Activated CD4-positive, alpha-beta memory T cell treated with anti-CD3 and anti-CD28 coated beads for 36 hours (primary cell): ENCODE measurements around the gene MROH2B. TPM values are rescaled to one million over a fixed set of nuclear protein-coding genes. Genes with fewer than 3 reads are reported as not detected.

Source experiments
- CTCF ChIA-PET: fragments of 350-600 bp; sonication (Branson Sonifier 250); formaldehyde crosslinking; loops from one replicate; lab custom pipeline; 2021; ENCODE audit warnings: antibody characterized with exemption, inconsistent platforms; lab: Charles Lee
- POLR2A ChIA-PET: fragments of 350-600 bp; sonication (Branson Sonifier 250); formaldehyde crosslinking; loops from one replicate; lab custom pipeline; 2021; ENCODE audit warnings: antibody characterized with exemption; lab: Charles Lee
- DNase-seq: peaks from one replicate; pipeline ENCODE4 v3.0.0-alpha.2; 2020
- H3K27ac Mint-ChIP-seq: one replicate; pipeline ENCODE4 v1.8.0; 2021; ENCODE audit warnings: mixed read lengths
- H3K27me3 Mint-ChIP-seq: one replicate; pipeline ENCODE4 v1.8.0; 2021; ENCODE audit warnings: mixed read lengths
- H3K36me3 Mint-ChIP-seq: one replicate; pipeline ENCODE4 v1.8.0; 2021; ENCODE audit warnings: mixed read lengths
- H3K4me1 Mint-ChIP-seq: one replicate; pipeline ENCODE4 v1.8.0; 2021; ENCODE audit warnings: low read depth, mixed read lengths
- H3K4me3 Mint-ChIP-seq: one replicate; pipeline ENCODE4 v1.8.0; 2021; ENCODE audit warnings: mild to moderate bottlenecking, mixed read lengths
- H3K9me3 Mint-ChIP-seq: one replicate; pipeline ENCODE4 v1.8.0; 2021; ENCODE audit warnings: mixed read lengths
- intact Hi-C: fragments of 100-400 bp; cut with micrococcal nuclease; formaldehyde crosslinking; loops from one replicate; pipeline ENCODE4 v1.15.1; 2023
- total RNA-seq, 2 experiments: library from RNA; stranded (reverse); gene quantifications; one replicate each; pipeline ENCODE4 v1.2.3, GENCODE V29; 2021

The MROH2B gene
- total RNA-seq, 2 experiments from 2014 or later, result not detected

GRCh38 chr5:40985501-40985900, 85.6 kb downstream of the MROH2B start:
- POLR2A ChIA-PET, result no interaction called here

GRCh38 chr5:40984884-40985283, 86.3 kb downstream of the MROH2B start:
- Mint-ChIP-seq H3K36me3 (no peaks in the 10 kb centered on the region), H3K27ac (no peak overlapping the region), H3K27me3 (peaks cover 14% of the 10 kb centered on the region), H3K4me3 (no peak overlapping the region), H3K4me1 (no peaks in the 10 kb centered on the region), H3K9me3 (peaks cover 10% of the 10 kb centered on the region)
- intact Hi-C loops, result no loop called here
- ChIA-PET CTCF (no interaction called here), POLR2A (no interaction called here)
- DNase-seq, result no peak

More at GRCh38 chr5:40985501-40985900, 85.6 kb downstream of the MROH2B start:
- DNase-seq, result no peak
- peaks cover 14% of the 10 kb centered on the region for H3K27me3 Mint-ChIP-seq
- intact Hi-C loops, result no loop called here
- no peak overlapping the region for H3K4me3 Mint-ChIP-seq
- H3K9me3 Mint-ChIP-seq, result peaks cover 10% of the 10 kb centered on the region
- H3K36me3 Mint-ChIP-seq, result no peaks in the 10 kb centered on the region
- CTCF ChIA-PET, result no interaction called here
- no peak overlapping the region for H3K27ac Mint-ChIP-seq
- H3K4me1 Mint-ChIP-seq, result no peaks in the 10 kb centered on the region

- no peak for DNase-seq
- no peaks in the 10 kb centered on the region for H3K4me1 Mint-ChIP-seq
- no peak overlapping the region for H3K27ac Mint-ChIP-seq
- ChIA-PET POLR2A (no interaction called here), CTCF (no interaction called here)
- H3K36me3 Mint-ChIP-seq, result no peaks in the 10 kb centered on the region
- intact Hi-C loops, result no loop called here
- peaks cover 14% of the 10 kb centered on the region for H3K27me3 Mint-ChIP-seq
- no peak overlapping the region for H3K4me3 Mint-ChIP-seq
- peaks cover 10% of the 10 kb centered on the region for H3K9me3 Mint-ChIP-seq
Measured at GRCh38 chr5:40983781-40984180, 87.4 kb downstream of the MROH2B start.

- intact Hi-C loops, result no loop called here
- DNase-seq, result no peak
- Mint-ChIP-seq H3K36me3 (no peaks in the 10 kb centered on the region), H3K27me3 (peaks cover 17% of the 10 kb centered on the region), H3K27ac (no peak overlapping the region), H3K9me3 (no peaks in the 10 kb centered on the region), H3K4me1 (no peaks in the 10 kb centered on the region), H3K4me3 (no peak overlapping the region)
- ChIA-PET POLR2A (no interaction called here), CTCF (no interaction called here)
Measured at GRCh38 chr5:40981420-40981819, 89.7 kb downstream of the MROH2B start.

- Mint-ChIP-seq H3K36me3 (no peaks in the 10 kb centered on the region), H3K27ac (no peak overlapping the region), H3K4me1 (no peaks in the 10 kb centered on the region), H3K27me3 (peaks cover 6% of the 10 kb centered on the region), H3K9me3 (no peaks in the 10 kb centered on the region), H3K4me3 (no peak overlapping the region)
- POLR2A ChIA-PET, result no interaction called here
- no peak for DNase-seq
- CTCF ChIA-PET, result no interaction called here
- intact Hi-C loops, result no loop called here
Measured at GRCh38 chr5:40976836-40977235, 94.3 kb downstream of the MROH2B start.

GRCh38 chr5:40976041-40976440, 95.1 kb downstream of the MROH2B start:
- H3K27me3 Mint-ChIP-seq, result peaks cover 2% of the 10 kb centered on the region
- no peaks in the 10 kb centered on the region for H3K4me1 Mint-ChIP-seq
- no peaks in the 10 kb centered on the region for H3K36me3 Mint-ChIP-seq
- no peaks in the 10 kb centered on the region for H3K9me3 Mint-ChIP-seq
- no peak for DNase-seq
- no peak overlapping the region for H3K4me3 Mint-ChIP-seq
- H3K27ac Mint-ChIP-seq, result no peak overlapping the region
- intact Hi-C loops, result no loop called here
- ChIA-PET CTCF (no interaction called here), POLR2A (no interaction called here)

- Mint-ChIP-seq H3K4me1 (no peaks in the 10 kb centered on the region), H3K36me3 (no peaks in the 10 kb centered on the region), H3K27ac (no peak overlapping the region), H3K4me3 (no peak overlapping the region), H3K27me3 (peaks cover 2% of the 10 kb centered on the region), H3K9me3 (no peaks in the 10 kb centered on the region)
- no peak for DNase-seq
- intact Hi-C loops, result no loop called here
- CTCF ChIA-PET, result no interaction called here
- POLR2A ChIA-PET, result no interaction called here
Measured at GRCh38 chr5:40973364-40974004, 97.7 kb downstream of the MROH2B start.

- no peaks in the 10 kb centered on the region for H3K4me1 Mint-ChIP-seq
- CTCF ChIA-PET, result no interaction called here
Measured at GRCh38 chr5:40972434-40972833, 98.7 kb downstream of the MROH2B start.

GRCh38 chr5:40962207-40962955, 108.8 kb downstream of the MROH2B start:
- peaks cover 8% of the 10 kb centered on the region for H3K9me3 Mint-ChIP-seq
- peaks cover 2% of the 10 kb centered on the region for H3K27me3 Mint-ChIP-seq
- H3K36me3 Mint-ChIP-seq, result no peaks in the 10 kb centered on the region
- no peaks in the 10 kb centered on the region for H3K4me1 Mint-ChIP-seq
- H3K27ac Mint-ChIP-seq, result no peak overlapping the region
- no peak overlapping the region for H3K4me3 Mint-ChIP-seq
- no peak for DNase-seq
- CTCF ChIA-PET, result interaction anchor here (1.4 kb wide), 1 partner anchor 83 kb away, joined by 3 read pairs; no protein-coding TSS in a partner anchor
- POLR2A ChIA-PET, result no interaction called here
- intact Hi-C loops, result no loop called here

More at GRCh38 chr5:40972434-40972833, 98.7 kb downstream of the MROH2B start:
- Mint-ChIP-seq H3K27ac (no peak overlapping the region), H3K27me3 (peaks cover 2% of the 10 kb centered on the region), H3K4me3 (no peak overlapping the region), H3K36me3 (no peaks in the 10 kb centered on the region), H3K9me3 (no peaks in the 10 kb centered on the region)
- POLR2A ChIA-PET, result no interaction called here
- no peak for DNase-seq
- intact Hi-C loops, result no loop called here

GRCh38 chr5:40960037-40960436, 111.1 kb downstream of the MROH2B start:
- H3K36me3 Mint-ChIP-seq, result no peaks in the 10 kb centered on the region
- ChIA-PET POLR2A (no interaction called here), CTCF (no interaction called here)
- no peak overlapping the region for H3K27ac Mint-ChIP-seq
- H3K9me3 Mint-ChIP-seq, result peaks cover 8% of the 10 kb centered on the region
- DNase-seq, result no peak
- H3K4me3 Mint-ChIP-seq, result no peak overlapping the region
- intact Hi-C loops, result no loop called here
- no peaks in the 10 kb centered on the region for H3K4me1 Mint-ChIP-seq
- peaks cover 2% of the 10 kb centered on the region for H3K27me3 Mint-ChIP-seq

GRCh38 chr5:40958811-40959210, 112.3 kb downstream of the MROH2B start:
- POLR2A ChIA-PET, result no interaction called here
- Mint-ChIP-seq H3K27me3 (peaks cover 2% of the 10 kb centered on the region), H3K4me3 (no peak overlapping the region), H3K4me1 (no peaks in the 10 kb centered on the region), H3K36me3 (no peaks in the 10 kb centered on the region), H3K27ac (no peak overlapping the region), H3K9me3 (peaks cover 8% of the 10 kb centered on the region)
- CTCF ChIA-PET, result no interaction called here
- no peak for DNase-seq
- intact Hi-C loops, result no loop called here

- no peaks in the 10 kb centered on the region for H3K36me3 Mint-ChIP-seq
- H3K4me3 Mint-ChIP-seq, result no peak overlapping the region
- peaks cover 12% of the 10 kb centered on the region for H3K9me3 Mint-ChIP-seq
- ChIA-PET CTCF (no interaction called here), POLR2A (no interaction called here)
- intact Hi-C loops, result no loop called here
- no peak overlapping the region for H3K27ac Mint-ChIP-seq
- no peaks in the 10 kb centered on the region for H3K4me1 Mint-ChIP-seq
- DNase-seq, result no peak
- H3K27me3 Mint-ChIP-seq, result peaks cover 5% of the 10 kb centered on the region
Measured at GRCh38 chr5:40957048-40957447, 114.1 kb downstream of the MROH2B start.

- no peak for DNase-seq
- ChIA-PET CTCF (no interaction called here), POLR2A (no interaction called here)
- no peak overlapping the region for H3K27ac Mint-ChIP-seq
- no peak overlapping the region for H3K4me3 Mint-ChIP-seq
- no peaks in the 10 kb centered on the region for H3K36me3 Mint-ChIP-seq
- peaks cover 12% of the 10 kb centered on the region for H3K9me3 Mint-ChIP-seq
- intact Hi-C loops, result no loop called here
- H3K27me3 Mint-ChIP-seq, result peaks cover 5% of the 10 kb centered on the region
- no peaks in the 10 kb centered on the region for H3K4me1 Mint-ChIP-seq
Measured at GRCh38 chr5:40955313-40955712, 115.8 kb downstream of the MROH2B start.
